GM19025 (cell line): ENCODE measurements around the gene EXOC8.
A peak's percentile ranks its signal among the peaks of the same experiment; 100 is the strongest.
"Not testable (repeated sequence)": the region's sequence is repeated elsewhere in the genome, so short reads cannot be mapped to it uniquely, and the experiment has no call there.

Experiments used
- ATAC-seq: cut with Tn5 transposase; IDR thresholded peaks from one replicate; pipeline ENCODE4 v1.9.1; 2021; ENCODE audit warnings: mild to moderate bottlenecking, low read depth, moderate library complexity; ENCODE audit not compliant: unreplicated experiment

Gene EXOC8

GRCh38 chr1:231353086-231353485 is 15.4 kb upstream of the EXOC8 start:
- ATAC-seq: no peak

GRCh38 chr1:231351816-231352215 is 14.2 kb upstream of the EXOC8 start:
- ATAC-seq: no peak

GRCh38 chr1:231348856-231349255 is 11.2 kb upstream of the EXOC8 start:
- not testable (repeated sequence) for ATAC-seq

- no peak for ATAC-seq
These were observed 10.8 kb upstream of the EXOC8 start for GRCh38 chr1:231348442-231348841.

GRCh38 chr1:231347961-231348360 is 10.3 kb upstream of the EXOC8 start:
- no peak for ATAC-seq

GRCh38 chr1:231340328-231341013 is 2.8 kb upstream of the EXOC8 start:
- no peak for ATAC-seq

GRCh38 chr1:231338270-231339128 is 847 bp upstream of the EXOC8 start, which contains the start of gene SPRTN:
SPRTN (plus strand) TSS chr1:231338293; CDS start chr1:231338384, 91 bp downstream.
- peak; percentile 4 for ATAC-seq

- ATAC-seq: peak; percentile 16
These were observed 595 bp downstream of the EXOC8 start for GRCh38 chr1:231337043-231337471.

- ATAC-seq: no peak
These were observed 1.7 kb downstream of the EXOC8 start for GRCh38 chr1:231335663-231336602.

- no peak for ATAC-seq
These were observed 2.7 kb downstream of the EXOC8 start for GRCh38 chr1:231334952-231335351.

GRCh38 chr1:231334079-231334666 is 3.5 kb downstream of the EXOC8 start:
- ATAC-seq: no peak

- no peak for ATAC-seq
These were observed 4.9 kb downstream of the EXOC8 start for GRCh38 chr1:231332761-231333160.

- ATAC-seq: no peak
These were observed 8.2 kb downstream of the EXOC8 start for GRCh38 chr1:231329483-231329882.

GRCh38 chr1:231327617-231328016 is 10.0 kb downstream of the EXOC8 start:
- no peak for ATAC-seq

- ATAC-seq: no peak
These were observed 11.4 kb downstream of the EXOC8 start for GRCh38 chr1:231326248-231326647.

- ATAC-seq: no peak
These were observed 13.0 kb downstream of the EXOC8 start for GRCh38 chr1:231324660-231325059.

GRCh38 chr1:231322880-231323530 is 14.6 kb downstream of the EXOC8 start:
- ATAC-seq: no peak

GRCh38 chr1:231319080-231319479 is 18.6 kb downstream of the EXOC8 start:
- no peak for ATAC-seq

GRCh38 chr1:231318568-231318967 is 19.1 kb downstream of the EXOC8 start:
- ATAC-seq: no peak

GRCh38 chr1:231318015-231318355 is 19.7 kb downstream of the EXOC8 start:
- ATAC-seq: no peak
